22Rv1 (cell line): Measurements from ENCODE around the gene XYLB.

Experiments used
- ZFX ChIP-seq: fragments of 450-650 bp; IDR thresholded peaks from 2 replicates; pipeline ENCODE4 v1.6.1; 2017; ENCODE audit warnings: antibody characterized with exemption, borderline replicate concordance
- TF ChIP-seq, protein P1 (sequence below): fragments of 450-650 bp; IDR thresholded peaks from 2 replicates; pipeline ENCODE4 v1.5.1; 2017; ENCODE audit warnings: mild to moderate bottlenecking

DNA sequence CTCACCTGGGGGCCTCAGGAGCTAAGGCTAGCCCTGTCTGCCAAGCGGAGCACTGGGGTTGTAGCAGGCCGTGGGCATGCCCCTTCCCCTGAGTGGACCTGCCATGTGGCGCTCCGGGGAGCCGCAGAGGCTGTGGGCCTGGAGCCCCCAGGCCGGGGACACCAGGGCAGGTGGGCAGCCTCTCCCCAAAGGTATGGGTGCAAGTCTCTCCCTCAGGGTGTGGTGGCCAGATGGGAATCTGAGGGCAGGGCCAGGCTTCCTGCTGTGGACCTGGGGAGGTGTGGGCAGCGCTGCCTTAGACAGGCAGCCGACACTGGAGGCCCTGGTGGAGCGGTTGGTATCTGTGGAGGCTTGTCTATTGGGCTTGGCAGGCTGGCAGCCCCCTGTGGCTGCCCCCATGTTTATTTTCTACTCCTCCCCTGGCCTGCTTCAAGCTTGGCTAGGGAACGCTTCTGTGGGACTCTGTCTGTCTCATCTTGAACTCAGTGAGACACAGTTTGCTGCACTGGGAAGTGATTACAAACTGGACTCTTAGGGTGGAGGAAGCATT is 113.0 kb downstream of the XYLB start:
- TF ChIP-seq, protein P1, sequence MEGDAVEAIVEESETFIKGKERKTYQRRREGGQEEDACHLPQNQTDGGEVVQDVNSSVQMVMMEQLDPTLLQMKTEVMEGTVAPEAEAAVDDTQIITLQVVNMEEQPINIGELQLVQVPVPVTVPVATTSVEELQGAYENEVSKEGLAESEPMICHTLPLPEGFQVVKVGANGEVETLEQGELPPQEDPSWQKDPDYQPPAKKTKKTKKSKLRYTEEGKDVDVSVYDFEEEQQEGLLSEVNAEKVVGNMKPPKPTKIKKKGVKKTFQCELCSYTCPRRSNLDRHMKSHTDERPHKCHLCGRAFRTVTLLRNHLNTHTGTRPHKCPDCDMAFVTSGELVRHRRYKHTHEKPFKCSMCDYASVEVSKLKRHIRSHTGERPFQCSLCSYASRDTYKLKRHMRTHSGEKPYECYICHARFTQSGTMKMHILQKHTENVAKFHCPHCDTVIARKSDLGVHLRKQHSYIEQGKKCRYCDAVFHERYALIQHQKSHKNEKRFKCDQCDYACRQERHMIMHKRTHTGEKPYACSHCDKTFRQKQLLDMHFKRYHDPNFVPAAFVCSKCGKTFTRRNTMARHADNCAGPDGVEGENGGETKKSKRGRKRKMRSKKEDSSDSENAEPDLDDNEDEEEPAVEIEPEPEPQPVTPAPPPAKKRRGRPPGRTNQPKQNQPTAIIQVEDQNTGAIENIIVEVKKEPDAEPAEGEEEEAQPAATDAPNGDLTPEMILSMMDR = no peak
- no peak for TF ChIP-seq ZFX
